K562 (cell line): ENCODE results near the gene PIP5KL1. TPM values are rescaled to one million over a fixed set of nuclear protein-coding genes. Genes with fewer than 3 reads are reported as not detected.

Source experiments
- ARHGAP35 ChIP-seq: fragments of 450-650 bp; IDR thresholded peaks from 2 replicates; pipeline ENCODE4 v1.6.1; 2018; ENCODE audit not compliant: partially characterized antibody
- CREM ChIP-seq: IDR thresholded peaks from 2 replicates; pipeline ENCODE4 v1.6.1; 2014; ENCODE audit warnings: antibody characterized with exemption, low read depth
- HDAC2 ChIP-seq: fragments of 450-650 bp; IDR thresholded peaks from 2 replicates; pipeline ENCODE4 v1.6.1; 2016; ENCODE audit warnings: mild to moderate bottlenecking
- HEY1 ChIP-seq: fragments of 250-450 bp; sonication (Bioruptor Pico); IDR thresholded peaks from 2 replicates; pipeline ENCODE4 v1.5.0; 2020; ENCODE audit warnings: mild to moderate bottlenecking, moderate library complexity, borderline replicate concordance
- MECOM ChIP-seq: fragments of 250-450 bp; sonication (Bioruptor Pico); IDR thresholded peaks from 2 replicates; pipeline ENCODE4 v1.8.0; 2022; ENCODE audit warnings: inconsistent platforms
- NFATC3 ChIP-seq: fragments of 450-650 bp; IDR thresholded peaks from 2 replicates; pipeline ENCODE4 v1.6.1; 2017; ENCODE audit warnings: mild to moderate bottlenecking
- SNIP1 ChIP-seq: fragments of 450-650 bp; IDR thresholded peaks from 2 replicates; pipeline ENCODE4 v1.7.1; 2017; ENCODE audit warnings: low read depth, mild to moderate bottlenecking
- ZBTB7A ChIP-seq: IDR thresholded peaks from 2 replicates; pipeline ENCODE4 v1.6.1; 2011; ENCODE audit warnings: low read depth, mild to moderate bottlenecking, low read length, moderate library complexity, borderline replicate concordance; ENCODE audit not compliant: control insufficient read depth
- ZNF436 ChIP-seq: fragments of 250-450, 450-650 bp; sonication (Bioruptor Pico); formaldehyde crosslinking; IDR thresholded peaks from 2 replicates; pipeline ENCODE4 v1.7.0; 2020; ENCODE audit warnings: mild to moderate bottlenecking
- polyA plus RNA-seq, 8 experiments: library from polyadenylated mRNA; depleted of rRNA in 4 of 8; stranded (reverse) in 5 of 8; unstranded in 3 of 8; fragments of >200 nt; fragmentation: Nextera tagmentation in 2 of 8; fragmentation: Illumina TruSeq in 1 of 8; extraction: Ambion mirVana in 2 of 8; extraction: Trizol in 1 of 8; gene quantifications; 2 replicates each; pipeline versions ENCODE4 v1.2.1 to v1.2.3, GENCODE V29; 2011 to 2014; ENCODE audit warnings: inconsistent platforms in 1 of 8, missing spikeins in 1 of 8
- total RNA-seq, 7 experiments: library from RNA; depleted of rRNA in 6 of 7; stranded (reverse); fragments of >200 nt in 6 of 7; fragmentation: Illumina TruSeq in 2 of 7; extraction: Trizol in 2 of 7; gene quantifications; 2 replicates each; pipeline versions ENCODE4 v1.2.1 to v1.2.3, GENCODE V29; 2011 to 2021; ENCODE audit warnings: low replicate concordance in 1 of 7
- TF ChIP-seq, protein P1 (sequence below): fragments of 450-650 bp; IDR thresholded peaks from 2 replicates; pipeline ENCODE4 v1.6.1; 2016; ENCODE audit warnings: mild to moderate bottlenecking, moderate library complexity
- TF ChIP-seq, protein P2 (sequence below): fragments of 450-650 bp; IDR thresholded peaks from 2 replicates; pipeline ENCODE4 v1.6.1; 2016; ENCODE audit warnings: mild to moderate bottlenecking
- TF ChIP-seq, protein P3 (sequence below): fragments of 250-450 bp; sonication (Bioruptor Pico); IDR thresholded peaks from 2 replicates; pipeline ENCODE4 v1.4.0; 2020; ENCODE audit warnings: mild to moderate bottlenecking

PIP5KL1 gene
- total and polyA plus RNA-seq, 9 of the 15 experiments (the other 6 are each of a cell fraction or from before 2014, with no cell fraction given): 0.18 to 4.8 (median 1.2) TPM

GRCh38 chr9:127916720-127917581, 13.6 kb downstream of the PIP5KL1 start, which contains the start of gene ST6GALNAC4 (continued):
- TF ChIP-seq, protein P1, sequence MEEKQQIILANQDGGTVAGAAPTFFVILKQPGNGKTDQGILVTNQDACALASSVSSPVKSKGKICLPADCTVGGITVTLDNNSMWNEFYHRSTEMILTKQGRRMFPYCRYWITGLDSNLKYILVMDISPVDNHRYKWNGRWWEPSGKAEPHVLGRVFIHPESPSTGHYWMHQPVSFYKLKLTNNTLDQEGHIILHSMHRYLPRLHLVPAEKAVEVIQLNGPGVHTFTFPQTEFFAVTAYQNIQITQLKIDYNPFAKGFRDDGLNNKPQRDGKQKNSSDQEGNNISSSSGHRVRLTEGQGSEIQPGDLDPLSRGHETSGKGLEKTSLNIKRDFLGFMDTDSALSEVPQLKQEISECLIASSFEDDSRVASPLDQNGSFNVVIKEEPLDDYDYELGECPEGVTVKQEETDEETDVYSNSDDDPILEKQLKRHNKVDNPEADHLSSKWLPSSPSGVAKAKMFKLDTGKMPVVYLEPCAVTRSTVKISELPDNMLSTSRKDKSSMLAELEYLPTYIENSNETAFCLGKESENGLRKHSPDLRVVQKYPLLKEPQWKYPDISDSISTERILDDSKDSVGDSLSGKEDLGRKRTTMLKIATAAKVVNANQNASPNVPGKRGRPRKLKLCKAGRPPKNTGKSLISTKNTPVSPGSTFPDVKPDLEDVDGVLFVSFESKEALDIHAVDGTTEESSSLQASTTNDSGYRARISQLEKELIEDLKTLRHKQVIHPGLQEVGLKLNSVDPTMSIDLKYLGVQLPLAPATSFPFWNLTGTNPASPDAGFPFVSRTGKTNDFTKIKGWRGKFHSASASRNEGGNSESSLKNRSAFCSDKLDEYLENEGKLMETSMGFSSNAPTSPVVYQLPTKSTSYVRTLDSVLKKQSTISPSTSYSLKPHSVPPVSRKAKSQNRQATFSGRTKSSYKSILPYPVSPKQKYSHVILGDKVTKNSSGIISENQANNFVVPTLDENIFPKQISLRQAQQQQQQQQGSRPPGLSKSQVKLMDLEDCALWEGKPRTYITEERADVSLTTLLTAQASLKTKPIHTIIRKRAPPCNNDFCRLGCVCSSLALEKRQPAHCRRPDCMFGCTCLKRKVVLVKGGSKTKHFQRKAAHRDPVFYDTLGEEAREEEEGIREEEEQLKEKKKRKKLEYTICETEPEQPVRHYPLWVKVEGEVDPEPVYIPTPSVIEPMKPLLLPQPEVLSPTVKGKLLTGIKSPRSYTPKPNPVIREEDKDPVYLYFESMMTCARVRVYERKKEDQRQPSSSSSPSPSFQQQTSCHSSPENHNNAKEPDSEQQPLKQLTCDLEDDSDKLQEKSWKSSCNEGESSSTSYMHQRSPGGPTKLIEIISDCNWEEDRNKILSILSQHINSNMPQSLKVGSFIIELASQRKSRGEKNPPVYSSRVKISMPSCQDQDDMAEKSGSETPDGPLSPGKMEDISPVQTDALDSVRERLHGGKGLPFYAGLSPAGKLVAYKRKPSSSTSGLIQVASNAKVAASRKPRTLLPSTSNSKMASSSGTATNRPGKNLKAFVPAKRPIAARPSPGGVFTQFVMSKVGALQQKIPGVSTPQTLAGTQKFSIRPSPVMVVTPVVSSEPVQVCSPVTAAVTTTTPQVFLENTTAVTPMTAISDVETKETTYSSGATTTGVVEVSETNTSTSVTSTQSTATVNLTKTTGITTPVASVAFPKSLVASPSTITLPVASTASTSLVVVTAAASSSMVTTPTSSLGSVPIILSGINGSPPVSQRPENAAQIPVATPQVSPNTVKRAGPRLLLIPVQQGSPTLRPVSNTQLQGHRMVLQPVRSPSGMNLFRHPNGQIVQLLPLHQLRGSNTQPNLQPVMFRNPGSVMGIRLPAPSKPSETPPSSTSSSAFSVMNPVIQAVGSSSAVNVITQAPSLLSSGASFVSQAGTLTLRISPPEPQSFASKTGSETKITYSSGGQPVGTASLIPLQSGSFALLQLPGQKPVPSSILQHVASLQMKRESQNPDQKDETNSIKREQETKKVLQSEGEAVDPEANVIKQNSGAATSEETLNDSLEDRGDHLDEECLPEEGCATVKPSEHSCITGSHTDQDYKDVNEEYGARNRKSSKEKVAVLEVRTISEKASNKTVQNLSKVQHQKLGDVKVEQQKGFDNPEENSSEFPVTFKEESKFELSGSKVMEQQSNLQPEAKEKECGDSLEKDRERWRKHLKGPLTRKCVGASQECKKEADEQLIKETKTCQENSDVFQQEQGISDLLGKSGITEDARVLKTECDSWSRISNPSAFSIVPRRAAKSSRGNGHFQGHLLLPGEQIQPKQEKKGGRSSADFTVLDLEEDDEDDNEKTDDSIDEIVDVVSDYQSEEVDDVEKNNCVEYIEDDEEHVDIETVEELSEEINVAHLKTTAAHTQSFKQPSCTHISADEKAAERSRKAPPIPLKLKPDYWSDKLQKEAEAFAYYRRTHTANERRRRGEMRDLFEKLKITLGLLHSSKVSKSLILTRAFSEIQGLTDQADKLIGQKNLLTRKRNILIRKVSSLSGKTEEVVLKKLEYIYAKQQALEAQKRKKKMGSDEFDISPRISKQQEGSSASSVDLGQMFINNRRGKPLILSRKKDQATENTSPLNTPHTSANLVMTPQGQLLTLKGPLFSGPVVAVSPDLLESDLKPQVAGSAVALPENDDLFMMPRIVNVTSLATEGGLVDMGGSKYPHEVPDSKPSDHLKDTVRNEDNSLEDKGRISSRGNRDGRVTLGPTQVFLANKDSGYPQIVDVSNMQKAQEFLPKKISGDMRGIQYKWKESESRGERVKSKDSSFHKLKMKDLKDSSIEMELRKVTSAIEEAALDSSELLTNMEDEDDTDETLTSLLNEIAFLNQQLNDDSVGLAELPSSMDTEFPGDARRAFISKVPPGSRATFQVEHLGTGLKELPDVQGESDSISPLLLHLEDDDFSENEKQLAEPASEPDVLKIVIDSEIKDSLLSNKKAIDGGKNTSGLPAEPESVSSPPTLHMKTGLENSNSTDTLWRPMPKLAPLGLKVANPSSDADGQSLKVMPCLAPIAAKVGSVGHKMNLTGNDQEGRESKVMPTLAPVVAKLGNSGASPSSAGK: no peak
- TF ChIP-seq HDAC2: 0 out of 2 replicates have a peak, but pooled peaks have one; percentile 16
- TF ChIP-seq MECOM (CRISPR knock-in tag): no peak
- TF ChIP-seq, protein P2, sequence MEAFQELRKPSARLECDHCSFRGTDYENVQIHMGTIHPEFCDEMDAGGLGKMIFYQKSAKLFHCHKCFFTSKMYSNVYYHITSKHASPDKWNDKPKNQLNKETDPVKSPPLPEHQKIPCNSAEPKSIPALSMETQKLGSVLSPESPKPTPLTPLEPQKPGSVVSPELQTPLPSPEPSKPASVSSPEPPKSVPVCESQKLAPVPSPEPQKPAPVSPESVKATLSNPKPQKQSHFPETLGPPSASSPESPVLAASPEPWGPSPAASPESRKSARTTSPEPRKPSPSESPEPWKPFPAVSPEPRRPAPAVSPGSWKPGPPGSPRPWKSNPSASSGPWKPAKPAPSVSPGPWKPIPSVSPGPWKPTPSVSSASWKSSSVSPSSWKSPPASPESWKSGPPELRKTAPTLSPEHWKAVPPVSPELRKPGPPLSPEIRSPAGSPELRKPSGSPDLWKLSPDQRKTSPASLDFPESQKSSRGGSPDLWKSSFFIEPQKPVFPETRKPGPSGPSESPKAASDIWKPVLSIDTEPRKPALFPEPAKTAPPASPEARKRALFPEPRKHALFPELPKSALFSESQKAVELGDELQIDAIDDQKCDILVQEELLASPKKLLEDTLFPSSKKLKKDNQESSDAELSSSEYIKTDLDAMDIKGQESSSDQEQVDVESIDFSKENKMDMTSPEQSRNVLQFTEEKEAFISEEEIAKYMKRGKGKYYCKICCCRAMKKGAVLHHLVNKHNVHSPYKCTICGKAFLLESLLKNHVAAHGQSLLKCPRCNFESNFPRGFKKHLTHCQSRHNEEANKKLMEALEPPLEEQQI: no peak
- no peak for TF ChIP-seq ZNF436 (CRISPR knock-in tag)
- 0 out of 2 replicates have a peak, but pooled peaks have one; percentile 22 for TF ChIP-seq ZBTB7A
- TF ChIP-seq HEY1: no peak
- peak; percentile 31; the same call in 1 of the 2 replicates for TF ChIP-seq SNIP1
- peak; percentile 27; the same call in 1 of the 2 replicates for TF ChIP-seq CREM
- TF ChIP-seq, protein P3, sequence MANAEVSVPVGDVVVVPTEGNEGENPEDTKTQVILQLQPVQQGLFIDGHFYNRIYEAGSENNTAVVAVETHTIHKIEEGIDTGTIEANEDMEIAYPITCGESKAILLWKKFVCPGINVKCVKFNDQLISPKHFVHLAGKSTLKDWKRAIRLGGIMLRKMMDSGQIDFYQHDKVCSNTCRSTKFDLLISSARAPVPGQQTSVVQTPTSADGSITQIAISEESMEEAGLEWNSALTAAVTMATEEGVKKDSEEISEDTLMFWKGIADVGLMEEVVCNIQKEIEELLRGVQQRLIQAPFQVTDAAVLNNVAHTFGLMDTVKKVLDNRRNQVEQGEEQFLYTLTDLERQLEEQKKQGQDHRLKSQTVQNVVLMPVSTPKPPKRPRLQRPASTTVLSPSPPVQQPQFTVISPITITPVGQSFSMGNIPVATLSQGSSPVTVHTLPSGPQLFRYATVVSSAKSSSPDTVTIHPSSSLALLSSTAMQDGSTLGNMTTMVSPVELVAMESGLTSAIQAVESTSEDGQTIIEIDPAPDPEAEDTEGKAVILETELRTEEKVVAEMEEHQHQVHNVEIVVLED: peak; percentile 60
- no peak for TF ChIP-seq NFATC3
- TF ChIP-seq ARHGAP35: no peak
